ENCODE measurements around the gene BRPF1. TPM values are rescaled to one million over a fixed set of nuclear protein-coding genes. Genes with fewer than 3 reads are reported as not detected.

BRPF1 gene
- total and polyA plus RNA-seq, 8 donors, result 5.8 to 10.8 (median 8.4) TPM

GRCh38 chr3:9732080-9732739 lies 675 bp downstream of the BRPF1 start:
- peak overlapping the region; percentile 57 to 99 (median 94) for H3K4me3 ChIP-seq
- no peak for TF ChIP-seq CTCF (IDR thresholded peaks at IDR 0.05)
- H3K27me3 ChIP-seq, result no peaks in the 10 kb centered on the region
- H3K27ac ChIP-seq, result peak overlapping the region in 3 of 4 donors; percentile 98
- DNase-seq (peak in 3 of 6 donors; percentile 37 to 82 (median 62)), FAIRE-seq (no peak), ATAC-seq (peak in 3 of 4 donors; percentile 0 to 3 (median 1))
- H3K4me1 ChIP-seq, result peaks cover 0 to 14% (median 14%) of the 10 kb centered on the region in 3 donors
- WGBS, 2 donors, result 1% methylated on average over 35 to 41 of the region's 41 CpGs
- H3K9me3 ChIP-seq, result no peaks in the 10 kb centered on the region
- intact Hi-C loops (cut with DNase I), result no loop called here
- peaks cover 0 to 3% (median 0%) of the 10 kb centered on the region in 3 donors for H3K36me3 ChIP-seq

DNA sequence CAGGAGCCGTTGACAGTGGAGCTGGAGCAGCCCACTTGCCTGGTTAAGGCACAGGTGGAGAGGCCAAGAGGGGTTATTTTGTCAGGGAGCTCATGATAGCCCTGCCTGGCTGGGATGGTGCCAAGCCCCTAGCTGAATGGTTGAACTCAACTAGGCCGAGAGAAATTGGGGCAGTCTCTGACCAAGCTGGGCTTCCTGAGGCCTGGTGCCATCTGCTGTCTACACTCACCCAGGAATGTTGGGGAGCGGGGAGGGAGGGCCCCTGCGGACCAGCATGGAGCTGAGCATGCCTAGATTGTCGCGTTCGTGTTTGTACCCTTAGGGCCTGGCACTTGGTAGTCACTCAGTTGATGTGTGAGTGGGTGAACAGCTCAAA lies 1.2 kb downstream of the BRPF1 start:
- intact Hi-C loops (cut with DNase I), result no loop called here
- FAIRE-seq, result no peak
- DNase-seq, result peak in 1 of 6 donors; percentile 27
- Histone ChIP-seq H3K4me3 (peak overlapping the region; percentile 57 to 99 (median 94)), H3K27ac (no peak overlapping the region), H3K27me3 (no peaks in the 10 kb centered on the region), H3K36me3 (peaks cover 0 to 8% (median 0%) of the 10 kb centered on the region in 3 donors), H3K9me3 (no peaks in the 10 kb centered on the region), H3K4me1 (peaks cover 0 to 14% (median 14%) of the 10 kb centered on the region in 3 donors)
- WGBS, 2 donors, result 27 to 29% methylated on average over 7 of the region's 7 CpGs
- no peak for TF ChIP-seq CTCF (IDR thresholded peaks at IDR 0.05)
- ATAC-seq, result no peak

DNA sequence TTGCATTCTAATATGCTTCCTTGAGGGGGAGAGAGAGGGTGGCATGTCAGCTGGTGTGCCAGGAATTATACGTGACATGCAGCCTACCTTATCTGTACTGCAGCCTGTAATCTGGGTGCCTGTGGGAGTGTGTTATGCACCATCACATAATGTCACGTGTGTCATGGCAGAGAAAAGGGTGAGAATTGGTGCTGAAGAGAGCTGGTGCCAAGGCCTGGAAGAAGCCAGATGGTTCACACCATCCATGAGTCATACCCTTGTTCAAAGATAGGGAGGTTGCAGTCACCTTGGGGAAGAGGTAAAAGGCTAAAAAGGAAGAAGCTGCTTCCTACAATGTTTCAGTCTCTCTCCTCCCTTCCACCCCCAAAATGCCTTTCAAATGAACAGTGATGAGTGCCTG lies 5.3 kb downstream of the BRPF1 start:
- Histone ChIP-seq H3K4me3 (no peak overlapping the region), H3K36me3 (peaks cover 11 to 47% (median 12%) of the 10 kb centered on the region in 3 donors), H3K27me3 (no peaks in the 10 kb centered on the region), H3K4me1 (peaks cover 0 to 14% (median 8%) of the 10 kb centered on the region in 3 donors), H3K9me3 (no peaks in the 10 kb centered on the region), H3K27ac (no peak overlapping the region)
- 48 to 49% methylated on average over 2 of the region's 2 CpGs for WGBS, 2 donors
- DNase-seq (no peak), ATAC-seq (no peak), FAIRE-seq (no peak)
- intact Hi-C loops (cut with DNase I), result no loop called here
- TF ChIP-seq CTCF (IDR thresholded peaks at IDR 0.05), result no peak

- no peak overlapping the region for H3K27ac ChIP-seq
- H3K27me3 ChIP-seq, result no peaks in the 10 kb centered on the region
- H3K9me3 ChIP-seq, result no peaks in the 10 kb centered on the region
- 90 to 95% methylated on average over 15 of the region's 15 CpGs for WGBS, 2 donors
- H3K36me3 ChIP-seq, result peaks cover 24 to 70% (median 35%) of the 10 kb centered on the region in 3 donors
- TF ChIP-seq CTCF (IDR thresholded peaks at IDR 0.05), result no peak
- FAIRE-seq (no peak), ATAC-seq (no peak), DNase-seq (no peak)
- intact Hi-C loops (cut with DNase I), result no loop called here
- H3K4me1 ChIP-seq, result no peaks in the 10 kb centered on the region
- no peak overlapping the region for H3K4me3 ChIP-seq
Measured at GRCh38 chr3:9739181-9739580, 7.6 kb downstream of the BRPF1 start.

DNA sequence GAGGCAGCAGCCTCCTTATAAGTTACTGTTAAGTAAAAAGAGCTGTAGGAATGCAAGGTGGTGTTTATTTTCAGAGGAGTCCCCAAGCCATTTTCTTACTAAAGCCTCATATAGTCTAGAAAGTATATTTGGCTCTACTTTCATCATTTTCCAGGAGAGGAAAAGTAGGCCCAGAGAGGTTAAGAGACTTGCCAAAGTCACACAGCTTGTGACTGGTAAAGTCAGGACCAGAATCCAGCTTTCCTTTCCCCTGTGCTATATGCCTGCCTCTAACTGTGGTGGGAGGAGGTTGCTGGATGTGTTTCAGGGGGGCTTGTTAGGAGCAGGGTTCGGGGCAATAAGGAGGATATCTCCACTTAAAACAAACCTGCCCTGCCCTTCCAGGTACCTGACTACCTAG lies 11.0 kb downstream of the BRPF1 start:
- H3K9me3 ChIP-seq, result no peaks in the 10 kb centered on the region
- no peaks in the 10 kb centered on the region for H3K4me1 ChIP-seq
- TF ChIP-seq CTCF (IDR thresholded peaks at IDR 0.05), result no peak
- no peak overlapping the region for H3K4me3 ChIP-seq
- no peak for FAIRE-seq
- DNase-seq, result no peak
- WGBS, 2 donors, result 97 to 100% methylated on average over 1 of the region's 1 CpG
- H3K27me3 ChIP-seq, result no peaks in the 10 kb centered on the region
- peaks cover 24 to 98% (median 51%) of the 10 kb centered on the region in 3 donors for H3K36me3 ChIP-seq
- intact Hi-C loops (cut with DNase I), result no loop called here
- no peak for ATAC-seq
- no peak overlapping the region for H3K27ac ChIP-seq
